Neural progenitor cell (in vitro differentiated cells): ENCODE measurements around the gene PGAP6.

ENCODE experiments used
- EZH2phosphoT487 ChIP-seq: fragments of 200-600 bp; sonication (generic); IDR thresholded peaks from 2 replicates; pipeline ENCODE4 v1.6.1; 2017; ENCODE audit warnings: antibody characterized with exemption
- TF ChIP-seq, protein P1 (sequence below): fragments of 200-600 bp; sonication (generic); IDR thresholded peaks from 2 replicates; pipeline ENCODE4 v1.5.1; 2017; ENCODE audit warnings: antibody characterized with exemption, mild to moderate bottlenecking

- TF ChIP-seq, protein P1, sequence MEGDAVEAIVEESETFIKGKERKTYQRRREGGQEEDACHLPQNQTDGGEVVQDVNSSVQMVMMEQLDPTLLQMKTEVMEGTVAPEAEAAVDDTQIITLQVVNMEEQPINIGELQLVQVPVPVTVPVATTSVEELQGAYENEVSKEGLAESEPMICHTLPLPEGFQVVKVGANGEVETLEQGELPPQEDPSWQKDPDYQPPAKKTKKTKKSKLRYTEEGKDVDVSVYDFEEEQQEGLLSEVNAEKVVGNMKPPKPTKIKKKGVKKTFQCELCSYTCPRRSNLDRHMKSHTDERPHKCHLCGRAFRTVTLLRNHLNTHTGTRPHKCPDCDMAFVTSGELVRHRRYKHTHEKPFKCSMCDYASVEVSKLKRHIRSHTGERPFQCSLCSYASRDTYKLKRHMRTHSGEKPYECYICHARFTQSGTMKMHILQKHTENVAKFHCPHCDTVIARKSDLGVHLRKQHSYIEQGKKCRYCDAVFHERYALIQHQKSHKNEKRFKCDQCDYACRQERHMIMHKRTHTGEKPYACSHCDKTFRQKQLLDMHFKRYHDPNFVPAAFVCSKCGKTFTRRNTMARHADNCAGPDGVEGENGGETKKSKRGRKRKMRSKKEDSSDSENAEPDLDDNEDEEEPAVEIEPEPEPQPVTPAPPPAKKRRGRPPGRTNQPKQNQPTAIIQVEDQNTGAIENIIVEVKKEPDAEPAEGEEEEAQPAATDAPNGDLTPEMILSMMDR = no peak
- no peak for TF ChIP-seq EZH2phosphoT487
These were observed 7.2 kb downstream of the PGAP6 start for GRCh38 chr16:374616-374926.
